Neuron (in vitro differentiated cells): ENCODE measurements around the gene FNDC8.
"Not testable (repeated sequence)": the region's sequence is repeated elsewhere in the genome, so short reads cannot be mapped to it uniquely, and the experiment has no call there.

Source experiments
- H2AFZ ChIP-seq: one replicate; pipeline ENCODE4 v1.6.1; 2013; ENCODE audit warnings: low read depth, mild to moderate bottlenecking, inconsistent platforms, low read length, moderate library complexity
- H3K27me3 ChIP-seq: one replicate; pipeline ENCODE4 v1.6.1; 2013; ENCODE audit warnings: low read length; ENCODE audit not compliant: insufficient read depth
- H3K36me3 ChIP-seq: one replicate; pipeline ENCODE4 v1.6.1; 2013; ENCODE audit warnings: low read length; ENCODE audit not compliant: insufficient read depth
- H3K4me1 ChIP-seq: one replicate; pipeline ENCODE4 v1.6.1; 2013; ENCODE audit warnings: low read length; ENCODE audit not compliant: insufficient read depth
- H3K4me3 ChIP-seq: 2 replicates; pipeline ENCODE4 v1.5.1; 2013; ENCODE audit warnings: mild to moderate bottlenecking, low read length, moderate library complexity
- H3K9me3 ChIP-seq: one replicate; pipeline ENCODE4 v1.6.1; 2013; ENCODE audit warnings: low read length

The FNDC8 gene

DNA sequence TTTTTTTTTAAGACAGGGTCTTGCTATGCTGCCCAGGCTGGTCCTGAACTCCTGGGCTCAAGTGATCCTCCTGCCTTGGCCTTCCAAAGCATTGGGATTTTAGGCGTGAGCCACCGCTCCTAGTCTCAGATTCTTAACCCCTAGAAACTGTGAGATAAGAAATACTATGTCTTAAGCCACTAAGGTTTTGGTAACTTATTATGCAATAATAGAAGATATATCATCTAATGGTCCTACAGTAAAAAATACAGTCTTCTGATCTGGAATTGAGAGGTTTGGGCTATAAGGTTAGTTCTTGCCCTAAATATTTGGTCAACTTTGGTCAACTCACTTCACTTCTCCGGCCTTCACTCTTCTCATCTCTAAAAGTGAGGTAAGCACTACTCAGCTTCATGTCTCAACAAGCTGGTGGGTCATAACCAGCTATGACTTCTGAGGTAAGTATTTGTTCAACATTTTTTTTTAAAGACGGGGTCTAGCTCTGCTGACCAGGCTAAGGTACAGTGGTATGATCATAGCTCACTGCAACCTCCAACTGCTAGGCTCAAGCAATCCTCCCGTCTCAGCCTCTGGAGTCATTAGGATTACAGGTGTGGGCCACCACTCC lies 16.5 kb upstream of the FNDC8 start:
- H3K4me1 ChIP-seq = no peaks in the 10 kb centered on the region
- no peak overlapping the region for H2AFZ ChIP-seq
- H3K4me3 ChIP-seq = no peak overlapping the region
- H3K27me3 ChIP-seq = no peaks in the 10 kb centered on the region
- no peaks in the 10 kb centered on the region for H3K9me3 ChIP-seq
- H3K36me3 ChIP-seq = peaks cover 29% of the 10 kb centered on the region

DNA sequence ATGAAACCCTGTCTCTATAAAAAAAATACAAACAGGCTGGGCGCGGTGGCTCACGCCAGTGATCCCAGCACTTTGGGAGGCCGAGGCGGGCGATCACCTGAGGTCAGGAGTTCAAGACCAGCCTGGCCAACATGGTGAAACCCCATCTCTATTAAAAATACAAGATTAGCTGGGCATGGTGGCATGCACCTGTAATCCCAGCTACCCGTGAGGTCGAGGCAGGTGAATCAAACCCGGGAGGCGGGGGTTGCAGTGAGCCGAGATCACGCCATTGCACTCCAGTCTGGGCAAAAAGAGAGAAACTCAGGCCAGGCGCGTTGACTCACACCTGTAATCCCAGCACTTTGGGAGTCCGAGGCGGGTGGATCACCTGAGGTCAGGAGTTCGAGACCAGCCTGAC lies 10.6 kb upstream of the FNDC8 start:
- peaks cover 12% of the 10 kb centered on the region for H3K36me3 ChIP-seq
- not testable (repeated sequence) for H3K27me3 ChIP-seq, H3K9me3 ChIP-seq, H3K4me1 ChIP-seq, H2AFZ ChIP-seq, H3K4me3 ChIP-seq

DNA sequence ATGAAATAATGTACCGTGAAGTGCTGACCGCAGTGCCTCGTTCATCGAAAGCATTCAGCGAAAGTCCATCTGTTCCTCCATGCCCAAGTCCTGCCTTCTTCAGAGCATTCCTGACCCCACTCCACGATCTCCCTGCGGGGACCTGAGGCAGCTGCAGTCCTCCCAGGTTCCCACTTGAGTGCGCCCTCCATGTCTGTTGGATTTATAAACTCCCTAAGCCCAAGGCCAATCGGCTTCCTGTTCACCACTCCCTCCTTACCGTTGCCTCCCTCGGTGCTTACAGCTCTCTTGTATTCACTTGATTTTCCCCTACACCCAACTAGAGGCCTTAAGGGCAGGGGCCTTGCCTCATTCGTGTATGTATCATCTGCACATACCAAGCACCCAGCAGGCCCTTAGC lies 4.6 kb upstream of the FNDC8 start:
- Histone ChIP-seq H3K9me3 (no peaks in the 10 kb centered on the region), H3K36me3 (no peaks in the 10 kb centered on the region)

DNA sequence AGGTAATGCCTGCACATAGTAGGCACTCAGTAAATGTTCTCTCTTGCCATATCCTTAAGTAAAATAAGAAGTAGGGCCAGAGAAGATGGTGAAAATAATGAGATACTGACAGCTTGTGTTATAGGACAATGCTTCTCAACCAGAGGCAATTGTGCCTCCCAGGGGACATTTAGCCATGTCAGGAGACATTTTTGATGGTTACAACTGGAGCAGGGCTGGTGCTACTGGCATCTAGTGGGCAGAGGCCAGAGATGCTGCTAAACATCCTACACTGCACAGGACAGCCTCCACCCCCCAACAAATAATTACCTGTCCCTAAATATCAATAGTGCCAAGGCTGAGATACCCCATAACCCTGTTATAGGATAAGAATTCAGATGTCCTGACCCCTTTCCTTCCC lies 3.4 kb upstream of the FNDC8 start:
- H2AFZ ChIP-seq = no peak overlapping the region
- H3K9me3 ChIP-seq = no peaks in the 10 kb centered on the region
- H3K4me1 ChIP-seq = peaks cover 3% of the 10 kb centered on the region
- no peak overlapping the region for H3K4me3 ChIP-seq
- H3K27me3 ChIP-seq = no peaks in the 10 kb centered on the region
- H3K36me3 ChIP-seq = no peaks in the 10 kb centered on the region

More for the DNA sequence above, 4.6 kb upstream of the FNDC8 start:
- Histone ChIP-seq H3K4me3 (no peak overlapping the region), H3K27me3 (no peaks in the 10 kb centered on the region), H3K4me1 (peaks cover 3% of the 10 kb centered on the region), H2AFZ (no peak overlapping the region)

DNA sequence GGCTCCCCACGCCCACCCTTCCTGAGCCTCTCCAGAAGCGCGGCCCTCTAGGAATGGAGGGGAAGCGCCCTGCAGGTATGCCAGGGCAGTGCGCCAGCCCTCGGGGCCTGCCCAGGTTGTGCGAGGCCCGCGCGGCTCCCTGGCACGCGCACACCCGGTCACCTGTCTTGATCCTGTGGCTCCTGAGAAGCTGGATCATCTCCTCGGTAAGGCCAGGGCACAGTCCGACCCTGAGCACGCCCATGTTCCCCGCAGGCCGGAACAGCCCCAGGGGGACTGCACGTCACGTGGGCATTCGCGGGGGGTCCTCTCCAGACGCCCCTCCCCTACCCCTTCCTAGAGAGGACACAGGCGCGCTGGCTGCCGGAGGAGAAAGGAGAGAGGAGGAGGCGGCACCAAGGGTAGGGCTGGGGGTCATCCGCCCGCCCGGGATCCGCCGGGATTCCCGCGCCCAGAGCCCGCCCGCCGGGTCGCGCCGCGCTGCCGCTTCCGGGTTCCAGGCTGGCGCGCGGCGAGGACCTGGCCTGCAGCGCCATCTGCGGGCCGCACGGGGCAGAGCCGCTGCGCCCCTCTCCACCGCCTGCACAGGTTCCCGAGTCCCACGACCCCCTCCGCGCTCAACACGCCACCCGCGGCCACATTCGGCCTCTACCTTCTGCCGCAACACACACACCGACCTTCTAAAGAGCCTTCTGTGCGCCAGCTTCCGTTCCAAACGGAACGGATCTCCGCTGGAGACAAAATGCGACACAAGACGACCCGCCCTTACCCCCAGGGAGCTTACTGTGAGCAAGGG lies 1.8 kb upstream of the FNDC8 start, which contains the start of gene RAD51D:
Gene RAD51D, minus strand, starts transcription at position 491 of the 796 bp plus-strand sequence. Its CDS starts 247 bp downstream, at position 244.
- H3K4me1 ChIP-seq = peaks cover 3% of the 10 kb centered on the region
- no peaks in the 10 kb centered on the region for H3K27me3 ChIP-seq
- H3K9me3 ChIP-seq = no peaks in the 10 kb centered on the region
- no peaks in the 10 kb centered on the region for H3K36me3 ChIP-seq
- peak within 1 kb of the TSS; percentile 91 for H2AFZ ChIP-seq
- peak within 1 kb of the TSS; percentile 61 for H3K4me3 ChIP-seq

DNA sequence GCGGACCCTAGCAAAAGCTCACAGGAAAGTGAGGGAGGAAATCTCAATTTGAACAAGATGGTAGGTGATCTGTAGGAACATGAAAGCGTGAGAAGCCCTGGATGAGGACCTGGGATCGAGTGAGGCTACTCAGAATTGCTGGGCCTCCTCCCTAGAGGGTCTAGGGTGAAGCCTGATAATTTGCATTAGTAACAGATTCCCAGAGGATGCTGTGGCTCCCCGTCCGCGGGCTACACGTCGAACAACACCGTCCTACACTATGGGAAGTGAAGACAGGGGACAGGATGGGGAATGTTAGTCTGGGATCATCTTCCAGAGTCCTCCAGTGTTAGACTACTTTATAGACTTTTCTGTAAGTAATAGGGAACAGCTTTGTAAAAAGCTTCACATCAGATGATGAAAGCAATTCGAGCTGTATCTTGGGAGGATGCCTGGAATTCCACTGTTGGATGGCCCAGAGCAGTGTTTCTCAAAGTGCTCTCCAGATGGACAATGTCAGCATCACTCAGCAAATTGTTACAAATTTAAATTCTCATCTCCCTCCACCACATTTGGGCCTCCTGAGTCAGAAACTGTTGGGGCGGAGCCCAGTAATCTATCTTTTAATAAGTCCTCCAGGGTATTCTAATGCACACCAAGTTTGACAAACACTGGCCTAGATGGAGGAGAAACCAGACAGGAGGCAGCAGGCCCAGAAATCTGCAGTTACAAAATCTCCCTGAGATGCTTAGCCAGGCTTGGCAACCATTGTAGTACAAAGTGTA lies 6.5 kb downstream of the FNDC8 start:
- Histone ChIP-seq H3K4me1 (no peaks in the 10 kb centered on the region), H3K27me3 (no peaks in the 10 kb centered on the region), H3K4me3 (no peak overlapping the region), H3K9me3 (no peaks in the 10 kb centered on the region), H2AFZ (no peak overlapping the region), H3K36me3 (peaks cover 28% of the 10 kb centered on the region)

DNA sequence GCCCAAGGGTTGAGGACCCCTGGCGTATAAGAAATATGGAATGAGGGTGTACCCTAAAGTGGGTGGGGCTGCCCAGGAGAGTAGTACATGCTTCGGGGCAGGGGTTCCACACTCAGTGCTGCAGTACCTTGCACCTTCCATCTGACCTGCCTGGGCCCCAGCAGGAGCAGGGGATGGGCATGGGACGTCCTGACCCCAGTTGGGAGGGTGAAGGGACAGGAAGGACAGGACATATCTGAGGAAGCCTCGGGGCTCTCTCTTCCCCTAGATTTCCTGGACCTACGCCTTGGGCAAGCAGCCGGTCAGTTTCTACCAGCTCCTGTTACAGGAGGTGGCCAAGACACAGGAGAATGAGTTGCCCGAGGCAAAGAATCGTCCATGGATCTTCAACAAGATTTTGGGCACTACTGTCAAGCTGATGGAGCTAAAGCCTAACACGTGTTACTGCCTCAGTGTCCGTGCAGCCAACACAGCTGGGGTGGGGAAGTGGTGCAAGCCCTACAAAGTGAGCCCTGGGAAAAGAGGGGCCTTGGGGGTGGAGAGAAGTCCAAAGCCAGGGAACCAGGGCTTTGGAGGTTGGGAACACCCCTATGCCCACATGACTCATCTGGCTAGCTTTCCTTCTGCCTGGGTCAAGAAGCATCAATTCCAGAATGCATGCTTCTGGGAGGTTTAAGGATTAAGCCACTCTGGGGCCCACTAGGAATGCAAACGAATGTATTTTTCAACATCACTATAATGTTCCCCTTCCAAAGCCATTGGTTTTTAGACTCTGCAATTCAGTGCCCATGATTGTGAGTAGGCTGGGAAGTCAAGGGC lies 7.9 kb downstream of the FNDC8 start:
- no peak overlapping the region for H2AFZ ChIP-seq
- H3K4me3 ChIP-seq = no peak overlapping the region
- no peaks in the 10 kb centered on the region for H3K27me3 ChIP-seq
- no peaks in the 10 kb centered on the region for H3K4me1 ChIP-seq
- H3K9me3 ChIP-seq = no peaks in the 10 kb centered on the region
- H3K36me3 ChIP-seq = peaks cover 40% of the 10 kb centered on the region

DNA sequence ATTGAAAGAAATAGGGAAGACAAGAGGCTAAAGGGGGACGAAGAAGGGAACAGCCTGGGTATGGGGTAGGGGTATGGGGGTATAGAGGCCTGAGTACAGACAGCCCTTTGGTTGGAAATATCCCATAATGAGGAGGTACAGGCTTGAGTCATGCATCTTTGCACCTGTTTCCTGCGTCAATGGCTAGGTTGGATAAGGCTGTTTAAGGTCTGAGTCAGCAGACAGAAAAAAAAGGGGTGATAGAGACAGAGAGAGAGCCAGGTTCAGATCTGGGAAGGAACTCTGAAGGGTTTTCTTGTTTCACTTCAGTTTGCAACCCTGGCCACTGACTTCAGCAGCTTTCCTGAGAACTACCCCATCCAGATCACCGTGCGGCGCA lies 8.5 kb downstream of the FNDC8 start:
- Histone ChIP-seq H3K36me3 (peaks cover 46% of the 10 kb centered on the region), H3K9me3 (no peaks in the 10 kb centered on the region), H2AFZ (no peak overlapping the region), H3K4me1 (no peaks in the 10 kb centered on the region), H3K4me3 (no peak overlapping the region), H3K27me3 (no peaks in the 10 kb centered on the region)

DNA sequence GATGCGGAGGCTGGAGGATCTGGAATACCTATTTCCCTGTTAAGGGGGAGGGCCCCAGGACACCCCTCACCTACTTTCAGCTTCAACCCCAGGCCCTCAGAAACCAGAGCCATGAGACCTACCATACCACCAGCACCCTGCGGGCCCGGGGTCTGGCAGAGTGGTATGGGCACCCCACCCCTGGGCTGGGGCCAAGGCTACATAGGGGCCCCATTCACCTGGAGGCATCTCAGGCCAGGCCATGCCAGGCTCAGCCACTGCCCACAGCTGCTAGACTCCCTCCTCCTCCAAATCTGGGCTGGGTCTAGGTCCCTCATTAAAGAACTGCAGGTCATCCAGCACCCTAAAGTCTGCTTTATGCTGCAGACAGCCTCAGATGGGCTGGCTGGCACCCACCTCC lies 9.0 kb downstream of the FNDC8 start:
- no peaks in the 10 kb centered on the region for H3K9me3 ChIP-seq
- no peak overlapping the region for H2AFZ ChIP-seq
- H3K4me1 ChIP-seq = no peaks in the 10 kb centered on the region
- H3K4me3 ChIP-seq = no peak overlapping the region
- peaks cover 50% of the 10 kb centered on the region for H3K36me3 ChIP-seq
- no peaks in the 10 kb centered on the region for H3K27me3 ChIP-seq

DNA sequence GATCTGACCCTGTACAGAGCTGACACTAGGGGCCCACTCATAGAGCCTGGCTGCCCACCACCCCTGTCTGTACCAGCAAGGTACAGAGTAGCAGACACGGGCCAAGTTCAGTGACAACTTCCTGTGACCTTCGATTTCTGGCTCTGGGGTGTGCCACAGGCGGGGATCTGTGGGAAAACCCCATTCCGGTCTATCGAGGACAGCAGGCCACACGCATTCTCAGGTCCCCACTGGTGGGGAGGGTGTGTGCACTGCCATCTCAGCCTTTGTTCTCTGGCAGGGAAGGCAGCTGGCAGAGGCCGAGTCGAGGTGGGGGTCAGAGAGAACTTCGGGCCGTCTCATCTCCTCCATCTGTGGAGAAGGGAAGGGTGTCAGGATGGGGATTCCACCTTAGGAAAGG lies 10.7 kb downstream of the FNDC8 start:
- Histone ChIP-seq H2AFZ (no peak overlapping the region), H3K4me1 (no peaks in the 10 kb centered on the region), H3K36me3 (peaks cover 68% of the 10 kb centered on the region), H3K9me3 (no peaks in the 10 kb centered on the region), H3K27me3 (no peaks in the 10 kb centered on the region), H3K4me3 (no peak overlapping the region)

DNA sequence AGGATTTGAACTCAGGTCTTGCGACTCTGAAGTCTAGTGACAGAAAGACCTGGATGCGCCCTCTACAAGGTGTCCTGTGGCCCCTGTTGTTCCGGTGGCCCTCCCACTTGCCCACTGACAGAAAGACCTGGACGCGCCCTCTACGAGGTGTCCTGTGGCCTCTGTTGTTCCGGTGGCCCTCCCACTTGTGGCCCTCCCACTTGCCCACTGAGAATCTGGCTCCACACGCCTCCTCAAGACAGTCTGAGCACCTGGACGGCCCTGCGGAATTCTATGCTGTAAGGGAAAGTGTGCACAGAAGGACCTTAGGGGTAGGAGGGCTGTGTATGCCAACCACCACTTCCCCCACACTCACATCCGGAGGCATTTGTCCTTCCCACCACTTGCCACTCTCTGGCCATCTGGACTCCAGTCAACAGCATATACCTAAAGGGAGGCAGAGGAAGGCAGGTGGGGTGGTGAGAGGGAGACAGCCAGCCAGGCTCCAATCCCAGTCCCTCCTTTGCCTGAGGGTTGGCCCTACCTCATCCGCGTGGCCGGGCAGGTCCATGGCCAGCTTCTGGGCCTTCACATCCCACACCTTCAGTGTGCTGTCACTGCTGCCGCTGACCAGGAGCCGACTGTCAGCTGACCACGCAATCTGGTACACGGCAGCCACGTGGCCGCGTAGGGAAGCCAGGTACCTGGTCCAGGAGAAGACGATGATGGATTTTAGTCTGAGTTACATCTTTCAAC lies 11.6 kb downstream of the FNDC8 start:
- H3K27me3 ChIP-seq = no peaks in the 10 kb centered on the region
- H3K9me3 ChIP-seq = no peaks in the 10 kb centered on the region
- no peak overlapping the region for H3K4me3 ChIP-seq
- no peak overlapping the region for H2AFZ ChIP-seq
- H3K36me3 ChIP-seq = peaks cover 76% of the 10 kb centered on the region
- H3K4me1 ChIP-seq = no peaks in the 10 kb centered on the region

DNA sequence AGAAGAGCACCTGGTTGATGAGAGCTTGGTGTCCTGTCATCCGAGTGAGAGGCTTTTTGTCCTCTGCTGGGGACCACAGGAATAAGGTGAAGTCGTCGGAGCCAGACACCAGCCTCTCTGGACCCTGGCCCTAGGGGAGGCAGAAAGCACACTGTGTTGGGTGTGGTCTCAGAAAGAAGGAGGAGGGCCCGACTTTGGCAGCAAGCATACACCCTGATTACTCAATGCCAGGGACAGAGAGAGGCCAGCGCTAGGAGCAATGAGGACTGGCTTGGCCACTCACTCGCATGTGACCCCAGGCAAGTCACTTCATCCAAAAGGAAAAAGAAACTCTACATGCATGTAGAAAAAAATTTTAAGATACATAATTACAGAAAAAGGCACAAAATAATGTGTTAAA lies 13.9 kb downstream of the FNDC8 start:
- Histone ChIP-seq H2AFZ (no peak overlapping the region), H3K27me3 (no peaks in the 10 kb centered on the region), H3K36me3 (peaks cover 89% of the 10 kb centered on the region)

More for the DNA sequence above, 13.9 kb downstream of the FNDC8 start:
- H3K4me3 ChIP-seq = no peak overlapping the region
- H3K9me3 ChIP-seq = no peaks in the 10 kb centered on the region
- no peaks in the 10 kb centered on the region for H3K4me1 ChIP-seq
